ENCODE measurements around the gene HCK.

Gene HCK

GRCh38 chr20:32134026-32134425 lies 82.0 kb downstream of the HCK start:
- DNase-seq, result no peak

GRCh38 chr20:32135983-32136515 lies 84.0 kb downstream of the HCK start:
- no peak for DNase-seq

- no peak for DNase-seq
Measured at GRCh38 chr20:32138921-32139320, 86.9 kb downstream of the HCK start.

GRCh38 chr20:32139947-32140346 lies 87.9 kb downstream of the HCK start:
- DNase-seq, result no peak

- no peak for DNase-seq
Measured at GRCh38 chr20:32140603-32141002, 88.6 kb downstream of the HCK start.

- DNase-seq, result no peak
Measured at GRCh38 chr20:32141465-32141980, 89.5 kb downstream of the HCK start.

GRCh38 chr20:32142088-32142487 lies 90.0 kb downstream of the HCK start:
- DNase-seq, result no peak

GRCh38 chr20:32142991-32143390 lies 90.9 kb downstream of the HCK start:
- no peak for DNase-seq

- DNase-seq, result no peak
Measured at GRCh38 chr20:32144898-32145662, 93.0 kb downstream of the HCK start.

- no peak for DNase-seq
Measured at GRCh38 chr20:32149566-32150170, 97.6 kb downstream of the HCK start.

- no peak for DNase-seq
Measured at GRCh38 chr20:32150291-32150848, 98.3 kb downstream of the HCK start.
